ENCODE measurements around the gene SEMA3C. TPM values are rescaled to one million over a fixed set of nuclear protein-coding genes. Genes with fewer than 3 reads are reported as not detected.

Gene SEMA3C
- total and polyA plus RNA-seq, 8 donors: 4.5 to 344 (median 68.7) TPM

- intact Hi-C loops (cut with DNase I; ENCODE audit: low total_unique reads): no loop called here
- peak; percentile 46 to 67 for DNase-seq
- Histone ChIP-seq H3K27ac (peak overlapping the region in 3 of 5 donors; percentile 7 to 50 (median 23)), H3K27me3 (no peaks in the 10 kb centered on the region), H3K4me3 (no peak overlapping the region), H3K9me3 (no peaks in the 10 kb centered on the region), H3K4me1 (peaks cover 0 to 56% (median 34%) of the 10 kb centered on the region in 4 donors), H3K36me3 (no peaks in the 10 kb centered on the region)
- TF ChIP-seq EP300 (IDR thresholded peaks at IDR 0.05) (no peak), POLR2AphosphoS5 (IDR thresholded peaks at IDR 0.05) (peak in 1 of 3 donors; percentile 1)
These were observed 137.3 kb downstream of the SEMA3C start for GRCh38 chr7:80781561-80781979.

- Histone ChIP-seq H3K27me3 (no peaks in the 10 kb centered on the region), H3K9me3 (no peaks in the 10 kb centered on the region), H3K4me3 (no peak overlapping the region), H3K27ac (peak overlapping the region in 3 of 5 donors; percentile 7 to 50 (median 23)), H3K36me3 (no peaks in the 10 kb centered on the region), H3K4me1 (peaks cover 0 to 55% (median 34%) of the 10 kb centered on the region in 4 donors)
- 54 to 66% (median 60%) methylated on average over 2 of the region's 2 CpGs for WGBS, 5 donors
- DNase-seq: no peak
- no peak for TF ChIP-seq CTCF (IDR thresholded peaks at IDR 0.05)
- intact Hi-C loops (cut with DNase I; ENCODE audit: low total_unique reads): no loop called here
These were observed 137.7 kb downstream of the SEMA3C start for GRCh38 chr7:80781146-80781545.

DNA sequence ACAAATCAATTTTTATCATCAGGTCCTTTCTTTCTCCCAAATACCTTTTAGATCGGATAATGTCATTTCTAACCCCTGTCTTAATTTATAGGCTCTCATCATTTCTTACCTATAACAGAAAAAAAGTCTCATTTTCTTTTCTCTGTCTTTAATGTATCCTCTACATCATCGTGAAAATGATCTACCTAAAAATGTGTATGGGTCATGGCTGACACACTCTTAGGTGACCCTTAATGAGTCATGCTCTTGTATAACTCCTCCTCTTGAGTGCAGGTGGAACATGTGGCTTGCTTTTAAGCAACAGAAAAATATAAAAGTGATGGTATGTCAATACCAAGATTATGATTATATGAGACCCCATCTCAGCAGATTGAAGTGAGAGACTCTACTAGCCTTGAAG lies 139.4 kb downstream of the SEMA3C start:
- TF ChIP-seq POLR2AphosphoS5 (IDR thresholded peaks at IDR 0.05): no peak
- TF ChIP-seq POLR2A (IDR thresholded peaks at IDR 0.05): no peak
- TF ChIP-seq EP300 (IDR thresholded peaks at IDR 0.05): no peak
- Histone ChIP-seq H3K36me3 (no peaks in the 10 kb centered on the region), H3K27me3 (no peaks in the 10 kb centered on the region), H3K27ac (no peak overlapping the region), H3K4me1 (peaks cover 0 to 60% (median 33%) of the 10 kb centered on the region in 4 donors), H3K4me3 (no peak overlapping the region), H3K9me3 (no peaks in the 10 kb centered on the region)
- no peak for DNase-seq
- intact Hi-C loops (cut with DNase I; ENCODE audit: low total_unique reads): no loop called here
- WGBS, 5 donors: 87 to 96% (median 94%) methylated on average over 2 of the region's 2 CpGs

DNA sequence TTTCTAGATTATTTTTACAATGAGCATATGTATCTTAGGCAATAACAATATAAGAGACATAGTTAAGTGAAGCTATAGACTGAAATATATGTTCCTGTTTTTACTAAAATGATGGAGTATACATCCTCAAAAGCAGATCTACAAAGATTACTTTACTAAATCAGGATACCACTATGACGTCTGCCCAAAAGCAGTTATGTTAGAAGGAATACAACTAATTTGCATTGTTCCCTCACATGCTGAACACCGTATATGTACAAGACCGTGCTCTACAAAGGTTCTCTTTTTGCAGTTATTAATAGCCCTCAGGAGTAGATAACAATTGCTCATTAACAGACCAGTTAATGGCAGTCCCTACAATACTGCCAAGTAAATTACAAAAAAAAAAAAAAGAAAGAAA lies 143.0 kb downstream of the SEMA3C start:
- no peak for TF ChIP-seq POLR2AphosphoS5 (IDR thresholded peaks at IDR 0.05)
- TF ChIP-seq CTCF (IDR thresholded peaks at IDR 0.05): no peak
- no peak for TF ChIP-seq POLR2A (IDR thresholded peaks at IDR 0.05)
- TF ChIP-seq EP300 (IDR thresholded peaks at IDR 0.05): no peak
- H3K9me3 ChIP-seq: no peaks in the 10 kb centered on the region
- H3K36me3 ChIP-seq: no peaks in the 10 kb centered on the region
- 27 to 57% (median 32%) methylated on average over 3 of the region's 3 CpGs for WGBS, 5 donors
- no peak overlapping the region for H3K27ac ChIP-seq
- no peaks in the 10 kb centered on the region for H3K27me3 ChIP-seq
- peaks cover 0 to 62% (median 39%) of the 10 kb centered on the region in 4 donors for H3K4me1 ChIP-seq
- H3K4me3 ChIP-seq: no peak overlapping the region
- intact Hi-C loops (cut with DNase I; ENCODE audit: low total_unique reads): no loop called here
- DNase-seq: no peak

DNA sequence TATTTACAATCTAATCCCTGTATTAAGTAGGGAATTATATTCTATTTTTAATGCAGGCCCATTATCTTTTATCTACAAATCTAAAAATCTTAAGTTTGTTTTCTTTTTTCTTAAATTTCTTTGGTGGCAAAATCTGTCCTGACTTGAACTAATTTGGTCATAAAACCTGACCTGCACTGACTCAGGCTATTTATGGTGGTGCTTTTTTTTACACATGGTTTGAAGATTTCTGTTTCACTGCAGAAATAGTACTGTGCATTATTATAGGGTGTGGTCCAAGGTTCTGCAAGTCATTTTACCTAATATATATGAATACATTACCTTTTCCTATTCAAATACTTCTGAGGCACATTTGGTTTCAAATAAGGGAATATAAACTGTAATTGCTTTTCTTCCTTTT lies 143.4 kb downstream of the SEMA3C start:
- DNase-seq: no peak
- H3K27ac ChIP-seq: no peak overlapping the region

More for the DNA sequence above, 143.4 kb downstream of the SEMA3C start:
- peaks cover 0 to 62% (median 37%) of the 10 kb centered on the region in 4 donors for H3K4me1 ChIP-seq
- intact Hi-C loops (cut with DNase I; ENCODE audit: low total_unique reads): no loop called here
- no peak overlapping the region for H3K4me3 ChIP-seq
- TF ChIP-seq EP300 (IDR thresholded peaks at IDR 0.05): no peak
- TF ChIP-seq POLR2A (IDR thresholded peaks at IDR 0.05): no peak
- no peak for TF ChIP-seq POLR2AphosphoS5 (IDR thresholded peaks at IDR 0.05)
- TF ChIP-seq CTCF (IDR thresholded peaks at IDR 0.05): no peak
- no peaks in the 10 kb centered on the region for H3K36me3 ChIP-seq
- no peaks in the 10 kb centered on the region for H3K9me3 ChIP-seq
- no peaks in the 10 kb centered on the region for H3K27me3 ChIP-seq

Measured in stomach (tissue), 9 donors.